ENCODE data around the gene LMF1. TPM values are rescaled to one million over a fixed set of nuclear protein-coding genes. Genes with fewer than 3 reads are reported as not detected.
"Not testable (repeated sequence)": the region's sequence is repeated elsewhere in the genome, so short reads cannot be mapped to it uniquely, and the experiment has no call there.

LMF1 gene
- total RNA-seq, 2 donors from 2014 or later: 86.1 to 87.5 TPM

DNA sequence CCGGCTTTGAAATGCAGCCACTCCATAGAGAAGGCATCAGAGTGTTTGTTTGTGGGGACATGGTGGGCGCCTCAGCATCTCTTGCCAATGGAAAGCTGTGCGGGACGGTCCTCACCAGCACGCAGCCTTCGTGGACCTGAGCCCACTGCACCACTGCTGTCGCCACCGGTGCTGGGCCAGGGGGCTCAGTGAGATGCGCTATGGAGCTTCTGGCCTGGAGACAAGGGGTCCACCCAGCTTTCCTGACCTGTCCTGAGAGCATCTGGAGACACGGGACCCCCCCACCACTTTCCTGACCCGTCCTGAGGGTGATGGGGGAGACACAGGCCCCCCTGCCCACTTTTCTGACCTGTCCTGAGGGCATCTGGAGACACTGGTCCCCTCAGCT lies 79.4 kb downstream of the LMF1 start:
- no peaks in the 10 kb centered on the region for H3K9me3 ChIP-seq
- H3K36me3 ChIP-seq: no peaks in the 10 kb centered on the region
- intact Hi-C loops (cut with DNase I): no loop called here
- H3K4me3 ChIP-seq: no peak overlapping the region
- DNase-seq (ENCODE audit: low spot score): no peak
- no peaks in the 10 kb centered on the region for H3K27me3 ChIP-seq (replicated peaks; ENCODE audit: insufficient read depth)
- no peak overlapping the region for H3K27ac ChIP-seq
- WGBS: 86% methylated on average over 11 of the region's 11 CpGs
- no peaks in the 10 kb centered on the region for H3K4me1 ChIP-seq (replicated peaks)
- no peak for TF ChIP-seq POLR2A (IDR thresholded peaks at IDR 0.05)
- TF ChIP-seq, protein P1, sequence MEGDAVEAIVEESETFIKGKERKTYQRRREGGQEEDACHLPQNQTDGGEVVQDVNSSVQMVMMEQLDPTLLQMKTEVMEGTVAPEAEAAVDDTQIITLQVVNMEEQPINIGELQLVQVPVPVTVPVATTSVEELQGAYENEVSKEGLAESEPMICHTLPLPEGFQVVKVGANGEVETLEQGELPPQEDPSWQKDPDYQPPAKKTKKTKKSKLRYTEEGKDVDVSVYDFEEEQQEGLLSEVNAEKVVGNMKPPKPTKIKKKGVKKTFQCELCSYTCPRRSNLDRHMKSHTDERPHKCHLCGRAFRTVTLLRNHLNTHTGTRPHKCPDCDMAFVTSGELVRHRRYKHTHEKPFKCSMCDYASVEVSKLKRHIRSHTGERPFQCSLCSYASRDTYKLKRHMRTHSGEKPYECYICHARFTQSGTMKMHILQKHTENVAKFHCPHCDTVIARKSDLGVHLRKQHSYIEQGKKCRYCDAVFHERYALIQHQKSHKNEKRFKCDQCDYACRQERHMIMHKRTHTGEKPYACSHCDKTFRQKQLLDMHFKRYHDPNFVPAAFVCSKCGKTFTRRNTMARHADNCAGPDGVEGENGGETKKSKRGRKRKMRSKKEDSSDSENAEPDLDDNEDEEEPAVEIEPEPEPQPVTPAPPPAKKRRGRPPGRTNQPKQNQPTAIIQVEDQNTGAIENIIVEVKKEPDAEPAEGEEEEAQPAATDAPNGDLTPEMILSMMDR (IDR thresholded peaks at IDR 0.05): no peak
- no peak for TF ChIP-seq POLR2AphosphoS5 (IDR thresholded peaks at IDR 0.05)

DNA sequence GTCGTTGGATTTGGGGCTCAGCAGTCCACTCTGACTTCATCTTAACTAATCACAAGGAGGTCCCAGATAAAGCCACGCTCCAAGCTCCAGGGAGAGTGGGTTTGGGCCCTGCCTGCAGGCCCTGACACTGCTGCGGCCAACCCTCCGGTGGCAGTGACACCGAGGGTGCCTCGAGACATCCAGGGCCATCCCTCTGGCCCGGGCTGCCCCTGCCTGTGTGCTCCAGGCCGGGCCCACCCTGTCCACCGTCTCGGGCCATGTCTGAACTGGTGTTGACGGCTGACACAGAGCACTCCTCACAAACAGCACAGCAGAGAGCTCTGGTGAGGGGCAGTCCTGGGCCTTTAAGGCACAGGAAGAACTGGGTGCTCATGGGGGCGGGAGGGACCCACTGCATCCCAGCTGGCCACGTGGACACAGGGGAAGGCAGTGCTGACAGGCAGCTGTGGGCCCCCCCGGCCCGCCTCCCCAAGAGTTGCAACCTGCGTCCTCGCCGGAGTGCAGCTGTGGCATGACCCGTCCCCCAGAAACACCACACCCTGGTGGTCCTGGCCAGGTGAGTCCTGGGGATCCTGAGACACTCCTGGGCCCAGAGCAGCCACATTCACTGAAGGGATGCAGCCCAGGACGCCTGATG lies 80.0 kb downstream of the LMF1 start:
- H3K4me3 ChIP-seq: no peak overlapping the region
- WGBS: 83% methylated on average over 19 of the region's 20 CpGs
- no peaks in the 10 kb centered on the region for H3K36me3 ChIP-seq
- H3K27ac ChIP-seq: no peak overlapping the region
- H3K4me1 ChIP-seq (replicated peaks): no peaks in the 10 kb centered on the region
- H3K9me3 ChIP-seq: no peaks in the 10 kb centered on the region
- no peaks in the 10 kb centered on the region for H3K27me3 ChIP-seq (replicated peaks; ENCODE audit: insufficient read depth)
- no peak for DNase-seq (ENCODE audit: low spot score)
- intact Hi-C loops (cut with DNase I): no loop called here
- TF ChIP-seq, protein P1 (IDR thresholded peaks at IDR 0.05): no peak
- TF ChIP-seq POLR2A (IDR thresholded peaks at IDR 0.05): no peak
- TF ChIP-seq POLR2AphosphoS5 (IDR thresholded peaks at IDR 0.05): no peak

DNA sequence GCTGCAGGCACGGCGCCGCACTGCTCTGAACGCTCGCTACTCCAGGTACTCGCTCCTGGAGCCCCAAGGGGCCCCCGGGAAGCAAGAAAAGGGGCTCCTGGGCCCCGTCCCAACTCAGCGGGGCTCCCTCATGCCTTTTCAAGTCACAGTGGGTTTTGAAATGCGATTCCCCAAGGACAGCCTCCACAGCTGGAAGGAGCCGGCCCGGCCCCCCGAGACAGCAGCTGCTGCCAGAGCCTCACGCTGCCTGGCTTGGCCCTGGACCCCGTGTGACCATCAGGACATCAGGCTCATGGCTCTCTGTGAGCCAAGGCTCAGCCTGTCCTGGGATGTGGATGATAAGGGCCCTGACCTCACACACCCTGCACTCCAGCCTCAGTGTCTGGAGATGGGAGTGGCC lies 80.6 kb downstream of the LMF1 start:
- intact Hi-C loops (cut with DNase I): no loop called here
- Histone ChIP-seq H3K36me3 (no peaks in the 10 kb centered on the region), H3K9me3 (no peaks in the 10 kb centered on the region), H3K27me3 (replicated peaks; ENCODE audit: insufficient read depth) (no peaks in the 10 kb centered on the region), H3K4me1 (replicated peaks) (no peaks in the 10 kb centered on the region), H3K27ac (no peak overlapping the region), H3K4me3 (no peak overlapping the region)
- WGBS: 86% methylated on average over 13 of the region's 15 CpGs
- TF ChIP-seq POLR2A (IDR thresholded peaks at IDR 0.05) (no peak), POLR2AphosphoS5 (IDR thresholded peaks at IDR 0.05) (no peak)
- TF ChIP-seq, protein P1 (IDR thresholded peaks at IDR 0.05): no peak
- no peak for DNase-seq (ENCODE audit: low spot score)

DNA sequence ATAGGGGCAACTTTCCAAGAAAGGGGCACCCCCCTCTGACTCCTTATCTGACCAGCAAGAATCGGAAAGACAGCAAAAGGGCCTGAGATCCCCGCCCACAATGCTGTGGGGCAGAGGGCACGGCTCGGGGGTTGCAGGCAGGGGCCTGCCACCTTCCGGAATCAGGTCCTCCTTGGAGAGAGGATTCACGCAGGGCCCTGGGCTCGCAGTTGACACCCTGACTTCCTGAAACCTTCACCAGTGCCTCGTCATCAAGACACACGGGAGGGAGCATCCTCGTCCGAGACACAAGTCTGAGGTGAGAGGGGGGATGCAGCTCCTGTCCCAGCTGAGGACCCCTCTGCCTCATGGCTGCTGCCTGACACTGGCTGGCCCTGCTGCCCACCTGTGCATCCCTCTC lies 81.2 kb downstream of the LMF1 start:
- H3K9me3 ChIP-seq: no peaks in the 10 kb centered on the region
- H3K36me3 ChIP-seq: no peaks in the 10 kb centered on the region
- no peaks in the 10 kb centered on the region for H3K27me3 ChIP-seq (replicated peaks; ENCODE audit: insufficient read depth)
- WGBS: 93% methylated on average over 11 of the region's 11 CpGs
- TF ChIP-seq, protein P1 (IDR thresholded peaks at IDR 0.05): no peak
- TF ChIP-seq POLR2AphosphoS5 (IDR thresholded peaks at IDR 0.05): no peak
- TF ChIP-seq POLR2A (IDR thresholded peaks at IDR 0.05): no peak
- H3K27ac ChIP-seq: no peak overlapping the region
- intact Hi-C loops (cut with DNase I): no loop called here
- no peaks in the 10 kb centered on the region for H3K4me1 ChIP-seq (replicated peaks)
- H3K4me3 ChIP-seq: no peak overlapping the region
- no peak for DNase-seq (ENCODE audit: low spot score)

DNA sequence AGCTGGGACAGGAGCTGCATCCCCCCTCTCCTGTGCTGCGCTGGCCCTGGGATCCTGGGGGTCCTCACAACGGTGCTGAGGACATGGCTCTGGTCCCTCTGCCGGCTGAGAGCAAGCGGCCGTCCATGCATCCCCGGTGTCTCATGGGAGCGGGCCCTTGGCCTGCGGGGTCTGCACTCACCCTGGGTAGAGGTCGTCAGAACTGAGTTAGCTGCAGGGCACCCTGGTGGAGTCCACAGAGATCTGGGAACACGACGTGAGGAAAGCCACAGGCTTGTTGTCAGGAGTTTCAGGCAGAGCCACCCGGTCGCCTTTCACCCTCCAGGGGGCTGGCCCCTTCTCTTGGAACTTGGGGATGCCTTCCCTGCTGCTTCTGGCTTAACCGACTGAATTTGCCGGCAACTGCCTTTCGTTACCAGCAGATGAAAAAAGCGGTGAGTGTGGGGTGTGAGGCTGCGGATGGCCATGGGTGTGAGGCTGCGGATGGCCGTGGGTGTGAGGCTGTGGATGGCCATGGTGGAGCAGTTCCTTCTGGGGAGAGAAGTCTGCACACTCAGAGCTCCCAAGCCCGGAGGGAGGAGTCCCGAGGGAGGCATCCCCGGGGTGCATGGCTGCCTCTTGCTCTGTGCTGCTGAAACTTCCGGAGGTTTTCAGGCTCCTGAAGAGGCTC lies 81.7 kb downstream of the LMF1 start:
- intact Hi-C loops (cut with DNase I): no loop called here
- H3K4me3 ChIP-seq: no peak overlapping the region
- H3K4me1 ChIP-seq (replicated peaks): no peaks in the 10 kb centered on the region
- DNase-seq (ENCODE audit: low spot score): no peak
- H3K36me3 ChIP-seq: no peaks in the 10 kb centered on the region
- no peak overlapping the region for H3K27ac ChIP-seq
- no peaks in the 10 kb centered on the region for H3K27me3 ChIP-seq (replicated peaks; ENCODE audit: insufficient read depth)
- WGBS: 87% methylated on average over 23 of the region's 24 CpGs
- H3K9me3 ChIP-seq: no peaks in the 10 kb centered on the region
- no peak for TF ChIP-seq POLR2AphosphoS5 (IDR thresholded peaks at IDR 0.05)

DNA sequence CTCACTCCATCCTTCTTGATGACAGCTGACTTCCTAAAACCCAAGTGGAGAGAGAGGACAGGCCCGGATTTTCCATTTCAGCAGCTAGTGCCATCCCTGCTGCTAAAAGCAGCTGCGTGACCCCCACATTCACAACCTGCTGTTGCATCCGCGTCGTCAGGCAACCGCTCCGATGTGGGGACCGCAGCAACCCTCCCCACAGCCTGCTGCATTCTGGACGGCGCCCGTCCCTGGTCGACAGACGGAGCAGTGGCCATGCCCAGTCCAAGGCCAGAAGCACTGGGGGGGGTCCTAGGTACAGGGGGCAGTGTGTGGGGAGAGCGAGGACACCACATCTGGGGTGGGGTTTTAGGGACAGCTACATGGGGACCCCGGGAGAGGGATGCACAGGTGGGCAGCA lies 82.3 kb downstream of the LMF1 start:
- H3K36me3 ChIP-seq; H3K4me1 ChIP-seq (replicated peaks); H3K27ac ChIP-seq; H3K27me3 ChIP-seq (replicated peaks; ENCODE audit: insufficient read depth); H3K4me3 ChIP-seq; H3K9me3 ChIP-seq; DNase-seq (ENCODE audit: low spot score); intact Hi-C loops (cut with DNase I): not testable (repeated sequence)
- WGBS: 94% methylated on average over 14 of the region's 15 CpGs

All from prostate gland (tissue), 2 donors.